ENCODE data around the gene DNTT.

DNA sequence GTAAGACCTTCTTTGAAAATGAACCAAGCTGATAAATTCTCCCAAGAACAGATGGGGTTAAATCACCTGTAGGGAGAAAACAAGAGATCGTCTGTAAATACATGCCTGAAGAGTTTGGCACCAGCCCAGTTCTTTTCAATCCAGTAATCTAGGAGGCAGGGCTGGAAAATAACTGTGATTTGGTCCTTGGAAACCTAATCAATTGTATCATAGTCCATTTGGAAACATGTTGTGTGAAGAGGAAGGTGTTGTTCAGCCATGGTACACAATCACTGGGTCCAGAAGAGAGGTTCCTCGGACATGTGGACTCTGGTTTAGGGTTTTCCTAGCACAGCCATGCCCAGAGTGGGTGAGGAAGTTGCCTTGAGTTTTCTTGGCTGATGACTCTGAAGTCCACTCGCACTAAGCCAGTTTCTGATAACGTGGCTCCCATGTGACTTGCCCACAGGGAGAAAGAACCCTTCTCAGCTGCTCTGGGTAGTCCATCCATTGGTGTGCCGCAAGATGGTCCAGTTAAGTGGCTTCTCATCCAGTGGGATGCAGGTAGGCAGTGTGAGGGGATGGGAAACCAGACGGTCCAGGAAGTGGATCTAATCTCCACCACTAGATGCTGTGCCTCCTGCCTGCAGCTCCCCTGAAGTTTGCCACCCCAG, 38.0 kb upstream of the DNTT start:
- TF ChIP-seq, protein P1, sequence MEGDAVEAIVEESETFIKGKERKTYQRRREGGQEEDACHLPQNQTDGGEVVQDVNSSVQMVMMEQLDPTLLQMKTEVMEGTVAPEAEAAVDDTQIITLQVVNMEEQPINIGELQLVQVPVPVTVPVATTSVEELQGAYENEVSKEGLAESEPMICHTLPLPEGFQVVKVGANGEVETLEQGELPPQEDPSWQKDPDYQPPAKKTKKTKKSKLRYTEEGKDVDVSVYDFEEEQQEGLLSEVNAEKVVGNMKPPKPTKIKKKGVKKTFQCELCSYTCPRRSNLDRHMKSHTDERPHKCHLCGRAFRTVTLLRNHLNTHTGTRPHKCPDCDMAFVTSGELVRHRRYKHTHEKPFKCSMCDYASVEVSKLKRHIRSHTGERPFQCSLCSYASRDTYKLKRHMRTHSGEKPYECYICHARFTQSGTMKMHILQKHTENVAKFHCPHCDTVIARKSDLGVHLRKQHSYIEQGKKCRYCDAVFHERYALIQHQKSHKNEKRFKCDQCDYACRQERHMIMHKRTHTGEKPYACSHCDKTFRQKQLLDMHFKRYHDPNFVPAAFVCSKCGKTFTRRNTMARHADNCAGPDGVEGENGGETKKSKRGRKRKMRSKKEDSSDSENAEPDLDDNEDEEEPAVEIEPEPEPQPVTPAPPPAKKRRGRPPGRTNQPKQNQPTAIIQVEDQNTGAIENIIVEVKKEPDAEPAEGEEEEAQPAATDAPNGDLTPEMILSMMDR (IDR thresholded peaks at IDR 0.05): no peak
- TF ChIP-seq EP300 (IDR thresholded peaks at IDR 0.05) (no peak), CHD2 (IDR thresholded peaks at IDR 0.05; ENCODE audit: low read length, partially characterized antibody) (no peak)
- TF ChIP-seq, protein P2, sequence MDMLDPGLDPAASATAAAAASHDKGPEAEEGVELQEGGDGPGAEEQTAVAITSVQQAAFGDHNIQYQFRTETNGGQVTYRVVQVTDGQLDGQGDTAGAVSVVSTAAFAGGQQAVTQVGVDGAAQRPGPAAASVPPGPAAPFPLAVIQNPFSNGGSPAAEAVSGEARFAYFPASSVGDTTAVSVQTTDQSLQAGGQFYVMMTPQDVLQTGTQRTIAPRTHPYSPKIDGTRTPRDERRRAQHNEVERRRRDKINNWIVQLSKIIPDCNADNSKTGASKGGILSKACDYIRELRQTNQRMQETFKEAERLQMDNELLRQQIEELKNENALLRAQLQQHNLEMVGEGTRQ (IDR thresholded peaks at IDR 0.05): no peak

Data from A549 (cell line).